Transverse colon (tissue), 4 donors: ENCODE data around the gene KDM2B. TPM values are rescaled to one million over a fixed set of nuclear protein-coding genes. Genes with fewer than 3 reads are reported as not detected.

Experiments
- DNase-seq: peaks from one replicate; pipeline ENCODE4 v3.0.0-alpha.2; 2019
- H3K27ac ChIP-seq, 4 donors: fragments of 200-600 bp; sonication (generic); 2 replicates each; pipeline ENCODE4 v1.5.1; 2016 to 2018; ENCODE audit warnings: inconsistent platforms in 4 of 4
- H3K27me3 ChIP-seq: fragments of 200-600 bp; sonication (generic); 2 replicates; pipeline ENCODE4 v1.5.1; 2017; ENCODE audit warnings: inconsistent platforms
- H3K36me3 ChIP-seq, 4 donors: fragments of 200-600 bp; sonication (generic); 2 replicates each; pipeline ENCODE4 v1.5.1; 2017 to 2019; ENCODE audit warnings: inconsistent platforms in 4 of 4
- H3K4me1 ChIP-seq, 4 donors: fragments of 200-600 bp; sonication (generic); 2 replicates each; pipeline ENCODE4 v1.5.1; 2017 to 2020; ENCODE audit warnings: inconsistent platforms in 4 of 4
- H3K4me3 ChIP-seq, 4 donors: fragments of 200-600 bp; sonication (generic); 1 replicate in 1 of 4; 2 replicates in 3 of 4; pipeline versions ENCODE4 v1.5.1 to v1.6.1; 2017 to 2019; ENCODE audit warnings: inconsistent platforms in 4 of 4
- H3K9me3 ChIP-seq, 2 donors: fragments of 200-600 bp; sonication (generic); 2 replicates each; pipeline ENCODE4 v1.5.1; 2017 to 2019; ENCODE audit warnings: inconsistent platforms in 2 of 2
- EP300 ChIP-seq: sonication (generic); formaldehyde crosslinking; IDR thresholded peaks from one replicate; pipeline ENCODE4 v1.6.1; 2017; ENCODE audit warnings: antibody characterized with exemption, low read depth
- POLR2A ChIP-seq: fragments of 450-650 bp; IDR thresholded peaks from one replicate; pipeline ENCODE4 v1.6.1; 2016; ENCODE audit warnings: antibody characterized with exemption, mild to moderate bottlenecking, moderate library complexity
- POLR2AphosphoS5 ChIP-seq, 3 donors: sonication (generic); formaldehyde crosslinking; IDR thresholded peaks; one replicate each; pipeline ENCODE4 v1.6.1; 2016; ENCODE audit warnings: antibody characterized with exemption in 3 of 3
- WGBS, 2 donors: methylation state at CpG; one replicate each; pipeline ENCODE4 v1.1.5; 2018; ENCODE audit warnings: low coverage in 1 of 2; 5-methylcytosine and 5-hydroxymethylcytosine counted together
- in situ Hi-C, 4 donors: fragments of 200-750 bp; cut with MboI; loops; one replicate each; pipeline versions ENCODE4 v1.15.0 to v1.15.1; 2017; ENCODE audit warnings: low sequenced_read_pairs in 3 of 4, low pct_ligation_motif_present in 1 of 4, low pct_unique_long_range_greater_than_20kb in 1 of 4
- intact Hi-C: fragments of 100-400 bp; cut with DNase I; formaldehyde crosslinking; loops from one replicate; pipeline ENCODE4 v1.15.1; 2023; ENCODE audit warnings: low total_unique reads
- total RNA-seq, 4 donors: library from RNA; depleted of rRNA; stranded (reverse); fragments of >200 nt; gene quantifications; one replicate each; pipeline ENCODE4 v1.1.0, GENCODE V29; 2016
- TF ChIP-seq, protein P1 (sequence below), 5 experiments: fragments of 200-600 bp in 3 of 5; fragments of 450-650 bp in 2 of 5; sonication (generic) in 3 of 5; IDR thresholded peaks; 1 replicate in 2 of 5; 2 replicates in 3 of 5; pipeline ENCODE4 v1.5.1; 2016 to 2017; ENCODE audit warnings: antibody characterized with exemption in 5 of 5, inconsistent platforms in 3 of 5, mild to moderate bottlenecking in 2 of 5, moderate library complexity in 1 of 5

Gene KDM2B
- total RNA-seq, 4 donors from 2014 or later, result 7.2 to 39.3 (median 15.2) TPM

DNA sequence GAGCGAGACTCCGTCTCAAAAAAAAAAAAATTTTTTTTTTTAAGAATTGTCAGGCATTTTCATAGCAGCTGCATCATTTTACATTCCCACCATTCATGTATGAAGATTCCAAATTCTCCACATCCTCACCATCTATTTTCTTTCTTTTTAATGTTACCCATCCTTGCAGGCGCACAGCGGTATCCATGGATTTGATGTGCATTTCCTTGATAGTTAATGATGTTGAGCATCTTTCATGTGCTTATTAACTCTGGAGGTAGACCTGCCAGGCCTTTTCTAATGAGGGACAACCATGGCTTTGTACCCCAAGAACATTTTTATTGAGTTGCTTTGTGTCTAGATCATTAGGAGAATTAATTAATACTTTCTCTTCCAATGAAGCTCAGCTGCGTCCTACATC, 182.5 kb downstream of the KDM2B start:
- Histone ChIP-seq H3K9me3 (no peaks in the 10 kb centered on the region), H3K4me1 (peaks cover 8 to 31% (median 20%) of the 10 kb centered on the region in 4 donors), H3K4me3 (no peak overlapping the region), H3K27me3 (no peaks in the 10 kb centered on the region), H3K36me3 (no peaks in the 10 kb centered on the region), H3K27ac (no peak overlapping the region)
- intact Hi-C loops (no loop called here), in situ Hi-C loops (no loop called here)
- TF ChIP-seq EP300 (no peak), POLR2AphosphoS5 (IDR thresholded peaks at IDR 0.05) (no peak), POLR2A (no peak)
- TF ChIP-seq, protein P1, sequence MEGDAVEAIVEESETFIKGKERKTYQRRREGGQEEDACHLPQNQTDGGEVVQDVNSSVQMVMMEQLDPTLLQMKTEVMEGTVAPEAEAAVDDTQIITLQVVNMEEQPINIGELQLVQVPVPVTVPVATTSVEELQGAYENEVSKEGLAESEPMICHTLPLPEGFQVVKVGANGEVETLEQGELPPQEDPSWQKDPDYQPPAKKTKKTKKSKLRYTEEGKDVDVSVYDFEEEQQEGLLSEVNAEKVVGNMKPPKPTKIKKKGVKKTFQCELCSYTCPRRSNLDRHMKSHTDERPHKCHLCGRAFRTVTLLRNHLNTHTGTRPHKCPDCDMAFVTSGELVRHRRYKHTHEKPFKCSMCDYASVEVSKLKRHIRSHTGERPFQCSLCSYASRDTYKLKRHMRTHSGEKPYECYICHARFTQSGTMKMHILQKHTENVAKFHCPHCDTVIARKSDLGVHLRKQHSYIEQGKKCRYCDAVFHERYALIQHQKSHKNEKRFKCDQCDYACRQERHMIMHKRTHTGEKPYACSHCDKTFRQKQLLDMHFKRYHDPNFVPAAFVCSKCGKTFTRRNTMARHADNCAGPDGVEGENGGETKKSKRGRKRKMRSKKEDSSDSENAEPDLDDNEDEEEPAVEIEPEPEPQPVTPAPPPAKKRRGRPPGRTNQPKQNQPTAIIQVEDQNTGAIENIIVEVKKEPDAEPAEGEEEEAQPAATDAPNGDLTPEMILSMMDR (IDR thresholded peaks at IDR 0.05), result no peak
- no peak for DNase-seq
- 91 to 96% methylated on average over 1 to 5 of the region's 5 CpGs for WGBS, 2 donors

DNA sequence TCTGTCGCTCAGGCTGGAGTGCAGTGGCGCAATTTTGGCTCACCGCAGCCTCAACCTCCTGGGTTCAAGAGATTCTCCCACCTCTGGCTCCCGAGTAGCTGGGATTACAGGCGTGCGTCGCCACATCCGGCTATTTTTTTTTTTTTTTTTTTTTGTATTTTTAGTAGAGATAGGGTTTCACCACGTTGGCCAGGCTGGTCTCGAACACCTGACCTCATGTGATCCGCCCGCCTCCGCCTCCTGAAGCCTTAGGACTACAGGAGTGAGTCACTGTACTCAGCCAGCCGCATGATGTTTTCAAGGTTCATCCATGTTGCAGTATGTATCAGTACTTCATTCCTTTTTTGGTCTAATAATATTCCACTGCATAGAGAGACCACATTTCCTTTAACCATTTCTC, 183.3 kb downstream of the KDM2B start:
- Histone ChIP-seq H3K4me3 (no peak overlapping the region), H3K27ac (no peak overlapping the region), H3K27me3 (no peaks in the 10 kb centered on the region), H3K4me1 (peaks cover 8 to 28% (median 20%) of the 10 kb centered on the region in 4 donors), H3K36me3 (no peaks in the 10 kb centered on the region), H3K9me3 (no peaks in the 10 kb centered on the region)
- TF ChIP-seq POLR2A (no peak), POLR2AphosphoS5 (IDR thresholded peaks at IDR 0.05) (no peak), EP300 (no peak)
- TF ChIP-seq, protein P1 (IDR thresholded peaks at IDR 0.05), result no peak
- no peak for DNase-seq
- in situ Hi-C loops, result no loop called here
- WGBS, 2 donors, result 96 to 97% methylated on average over 11 to 14 of the region's 14 CpGs
- intact Hi-C loops, result no loop called here

DNA sequence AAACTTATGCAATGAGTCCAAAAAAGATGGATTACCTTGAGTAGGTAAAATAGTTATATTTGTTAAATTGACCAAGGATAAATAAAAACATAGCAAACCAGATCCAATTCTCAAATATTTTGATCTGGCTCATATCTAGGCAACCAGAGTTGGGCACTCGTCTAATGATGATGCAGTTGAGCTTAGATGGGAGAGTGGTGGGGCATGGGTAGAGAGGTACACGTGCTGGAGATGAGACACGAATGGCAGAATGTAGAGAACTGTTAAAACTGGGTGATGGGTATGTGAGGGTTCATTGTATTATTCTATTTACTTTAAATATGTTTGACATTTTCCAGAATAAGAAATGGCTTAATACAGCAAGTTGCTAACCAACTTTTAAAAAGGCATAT, 188.5 kb downstream of the KDM2B start:
- WGBS, 2 donors, result 85 to 89% methylated on average over 3 of the region's 3 CpGs
- TF ChIP-seq EP300 (no peak), POLR2A (no peak), POLR2AphosphoS5 (IDR thresholded peaks at IDR 0.05) (no peak)
- TF ChIP-seq, protein P1 (IDR thresholded peaks at IDR 0.05), result no peak
- Histone ChIP-seq H3K9me3 (no peaks in the 10 kb centered on the region), H3K4me1 (peaks cover 0 to 6% (median 0%) of the 10 kb centered on the region in 4 donors), H3K27ac (peak overlapping the region in 3 of 4 donors; percentile 4 to 50 (median 27)), H3K4me3 (no peak overlapping the region), H3K36me3 (no peaks in the 10 kb centered on the region), H3K27me3 (no peaks in the 10 kb centered on the region)
- DNase-seq, result no peak
- intact Hi-C loops (no loop called here), in situ Hi-C loops (no loop called here)

DNA sequence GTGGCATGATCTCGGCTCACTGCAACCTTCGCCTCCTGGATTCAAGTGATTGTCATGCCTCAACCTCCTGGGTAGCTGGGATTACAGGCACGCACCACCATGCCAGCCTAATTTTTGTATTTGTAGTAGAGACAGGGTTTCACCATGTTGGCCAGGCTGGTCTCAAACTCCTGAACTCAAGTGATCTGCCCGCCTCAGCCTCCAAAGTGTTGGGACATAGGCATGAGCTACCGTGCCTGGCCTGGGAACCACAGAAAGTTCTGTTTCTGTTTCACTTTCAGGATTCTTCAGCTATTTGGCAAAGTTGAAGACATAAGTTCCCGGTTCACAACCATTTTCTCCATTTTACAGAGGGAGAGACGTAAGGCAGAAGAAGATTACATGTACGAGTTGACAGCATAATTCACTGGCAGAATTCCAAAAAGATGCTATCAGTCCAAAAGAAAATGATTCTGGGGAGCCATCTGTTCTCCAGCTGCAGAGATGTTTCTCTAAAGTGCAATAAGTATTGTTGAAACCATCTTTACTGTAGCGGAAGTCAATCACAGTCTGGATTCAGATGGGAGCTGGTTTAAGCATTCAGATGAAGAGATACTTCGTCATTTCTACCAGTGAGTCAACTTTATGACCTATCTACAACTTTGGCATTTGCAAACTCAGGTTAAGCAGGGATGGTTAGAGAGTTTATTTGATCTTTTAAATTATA, 189.1 kb downstream of the KDM2B start:
- H3K27ac ChIP-seq, result peak overlapping the region; percentile 4 to 50 (median 19)
- H3K36me3 ChIP-seq, result no peaks in the 10 kb centered on the region
- H3K9me3 ChIP-seq, result no peaks in the 10 kb centered on the region
- H3K4me1 ChIP-seq, result peaks cover 0 to 6% (median 0%) of the 10 kb centered on the region in 4 donors
- whole genome bisulfite sequencing, 2 donors, result 50 to 60% methylated on average over 2 to 10 of the region's 10 CpGs
- in situ Hi-C loops, result no loop called here
- DNase-seq, result peak; percentile 38
- TF ChIP-seq POLR2A (no peak), EP300 (no peak), POLR2AphosphoS5 (IDR thresholded peaks at IDR 0.05) (no peak)
- TF ChIP-seq, protein P1 (IDR thresholded peaks at IDR 0.05), result no peak
- H3K4me3 ChIP-seq, result peak overlapping the region in 1 of 4 donors; percentile 29
- no peaks in the 10 kb centered on the region for H3K27me3 ChIP-seq
- intact Hi-C loops, result loop anchor here (1.0 kb wide), 1 partner anchor 21 kb away; no protein-coding TSS in a partner anchor
